Fibroblast of the aortic adventitia (primary cell): ENCODE measurements around the gene SLC25A22. TPM values are rescaled to one million over a fixed set of nuclear protein-coding genes. Genes with fewer than 3 reads are reported as not detected.

ENCODE experiments used
- DNase-seq: peaks from one replicate; pipeline ENCODE4 v3.0.0-alpha.2; 2010; ENCODE audit warnings: low read depth
- H3K4me3 ChIP-seq: 2 replicates; pipeline ENCODE4 v1.5.1; 2011; ENCODE audit warnings: low read depth, mild to moderate bottlenecking, control low read depth, low read length, moderate library complexity
- CTCF ChIP-seq: IDR thresholded peaks from 2 replicates; pipeline ENCODE4 v1.5.1; 2011; ENCODE audit warnings: mild to moderate bottlenecking, low read length, control low read depth, inconsistent platforms; ENCODE audit not compliant: insufficient read depth
- total RNA-seq: library from RNA; depleted of rRNA; stranded (reverse); fragments of >200 nt; gene quantifications from 2 replicates; pipeline ENCODE4 v1.2.3, GENCODE V29; 2012; ENCODE audit warnings: low replicate concordance

Gene SLC25A22
- total RNA-seq, 1 donor, result 16.7 TPM

DNA sequence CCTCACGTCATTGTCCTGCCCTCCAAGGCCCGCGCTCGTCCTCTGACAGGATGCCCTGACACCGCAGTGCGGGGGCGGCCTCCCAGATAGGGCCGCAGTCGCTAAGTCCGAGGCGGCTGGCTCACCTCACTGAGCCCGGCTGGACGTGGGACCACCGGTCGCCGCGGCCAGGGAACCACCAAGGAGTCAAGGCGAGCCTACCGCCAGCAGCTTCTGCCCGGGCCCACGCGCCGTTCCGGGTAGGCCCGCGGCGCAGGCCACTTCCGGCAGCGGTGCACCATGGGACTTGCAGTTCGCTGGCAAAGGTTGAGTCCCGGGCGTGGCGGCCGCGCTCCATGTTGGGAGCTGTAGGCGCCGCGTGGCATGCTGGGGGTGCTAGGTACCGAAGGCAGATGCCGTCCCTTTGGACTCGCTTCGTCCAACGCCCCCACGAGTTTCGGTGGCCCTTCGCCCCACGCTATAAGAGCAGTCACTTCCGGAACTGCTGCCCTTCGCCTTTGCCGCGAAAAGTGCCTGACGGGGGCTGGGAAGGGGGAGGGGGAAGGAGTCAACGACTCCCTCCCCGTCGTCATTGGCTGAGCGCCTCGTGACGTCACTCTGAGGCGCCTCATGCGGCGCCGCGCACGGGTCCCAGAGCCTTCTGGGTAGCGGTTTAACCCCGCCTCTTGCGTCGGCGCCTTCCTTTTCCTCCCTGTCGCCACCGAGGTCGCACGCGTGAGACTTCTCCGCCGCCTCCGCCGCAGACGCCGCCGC lies 11.4 kb upstream of the SLC25A22 start, which contains the start of gene RPLP2:
Gene RPLP2 (plus strand): TSS at position 681 of the 753 bp plus-strand sequence. CDS start 268 bp downstream, outside the sequence.
- no peak for TF ChIP-seq CTCF
- peak; percentile 96 for DNase-seq
- peak within 1 kb of the TSS; percentile 88 for H3K4me3 ChIP-seq

DNA sequence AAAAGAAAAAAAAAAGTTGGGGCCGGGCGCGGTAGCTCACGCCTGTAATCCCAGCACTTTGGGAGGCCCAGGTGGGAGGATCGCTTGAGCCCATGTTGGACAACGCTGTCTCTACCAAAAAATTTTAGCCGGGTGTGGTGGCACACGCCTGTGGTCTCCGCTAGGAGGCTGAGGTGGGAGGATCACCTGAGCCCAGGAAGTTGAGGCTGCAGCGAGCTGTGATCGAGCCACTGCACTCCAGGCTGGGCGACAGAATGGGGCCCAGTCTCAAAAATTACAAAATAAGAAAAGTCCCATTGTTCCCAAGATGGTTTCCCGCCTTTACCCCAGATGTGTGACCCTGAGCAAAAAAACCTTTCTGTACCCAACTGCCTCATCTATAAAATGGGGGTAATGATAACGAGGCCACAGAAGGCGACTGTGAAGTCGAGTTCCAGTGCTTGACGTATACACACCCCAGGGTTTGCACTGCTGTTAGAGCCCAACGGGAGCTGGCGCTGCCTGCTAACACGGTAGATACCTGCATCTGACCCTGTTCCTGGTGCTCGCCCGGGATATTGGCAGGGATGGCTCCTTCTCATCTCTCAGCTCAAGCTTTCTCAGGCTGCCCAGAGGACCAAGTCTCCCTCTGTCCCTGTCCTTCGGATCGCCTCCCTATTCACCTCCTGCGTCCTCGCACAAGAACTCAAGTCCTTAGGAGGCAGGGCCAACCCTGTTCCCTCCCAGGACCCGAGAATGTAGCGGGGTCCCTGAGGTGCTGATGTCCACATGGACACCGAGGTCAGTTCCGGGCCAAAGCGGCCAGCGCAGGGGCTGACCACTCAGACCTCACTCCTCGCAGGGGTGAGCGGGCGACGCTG lies 10.6 kb upstream of the SLC25A22 start:
- TF ChIP-seq CTCF, result no peak
- DNase-seq, result no peak
- peak overlapping the region; percentile 88 for H3K4me3 ChIP-seq

GRCh38 chr11:804599-804964 lies 6.5 kb upstream of the SLC25A22 start:
- TF ChIP-seq CTCF, result no peak
- peak overlapping the region; percentile 68 for H3K4me3 ChIP-seq
- no peak for DNase-seq

DNA sequence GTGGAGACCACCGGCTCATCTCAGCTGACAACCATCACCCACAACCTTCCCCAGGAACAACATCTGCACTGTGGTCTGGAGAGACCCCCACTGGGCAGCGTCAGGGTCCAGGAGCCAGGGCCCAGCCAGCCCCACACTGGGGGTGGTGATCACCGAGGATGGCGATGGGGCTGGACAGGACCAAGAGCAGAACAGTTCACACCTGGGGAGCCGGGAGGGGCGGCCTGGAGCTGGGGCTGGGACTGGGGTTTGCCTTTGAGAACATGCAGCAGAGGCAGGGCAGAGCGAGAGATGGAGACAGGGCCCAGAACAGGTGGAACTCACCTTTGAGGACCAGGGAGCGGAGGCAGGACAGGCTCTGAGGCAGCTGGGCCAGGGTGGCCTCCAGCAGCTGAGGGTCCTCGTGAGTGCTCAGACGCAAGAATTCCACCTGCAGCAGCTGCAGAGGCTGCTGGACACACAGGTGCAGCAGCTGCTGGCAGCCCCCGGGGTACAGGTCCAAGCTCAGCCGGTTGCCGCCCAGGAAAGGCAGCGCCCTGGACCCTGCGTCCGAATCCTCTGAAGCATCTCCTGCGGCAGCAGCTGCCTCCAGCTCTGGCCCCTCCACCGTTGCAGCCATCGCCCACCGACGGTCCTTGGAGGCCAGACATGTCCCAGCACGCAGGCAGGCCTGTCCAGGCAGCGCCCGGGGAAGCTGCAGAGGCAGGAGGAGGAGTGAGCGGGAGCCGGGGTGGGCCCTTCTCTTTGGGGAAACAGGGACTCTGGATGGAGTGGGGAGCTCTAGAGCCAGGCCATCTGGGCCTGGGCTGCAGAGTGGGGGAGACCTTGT lies 5.9 kb upstream of the SLC25A22 start:
- peak overlapping the region; percentile 68 for H3K4me3 ChIP-seq
- no peak for DNase-seq
- no peak for TF ChIP-seq CTCF

GRCh38 chr11:803467-803742 lies 5.3 kb upstream of the SLC25A22 start:
- no peak for DNase-seq
- TF ChIP-seq CTCF, result no peak
- peak overlapping the region; percentile 68 for H3K4me3 ChIP-seq

GRCh38 chr11:802693-803466 lies 4.8 kb upstream of the SLC25A22 start:
- no peak for TF ChIP-seq CTCF
- DNase-seq, result no peak
- H3K4me3 ChIP-seq, result peak overlapping the region; percentile 68
